GM23338 (cell line): ENCODE results near the gene INO80B. TPM values are rescaled to one million over a fixed set of nuclear protein-coding genes. Genes with fewer than 3 reads are reported as not detected.

Experiments used
- ATAC-seq: fragments of 200-7000 bp; cut with Tn5 transposase; 3 replicates; pipeline ENCODE4 v1.9.1; 2020
- DNase-seq: peaks from one replicate; pipeline ENCODE4 v3.0.0-alpha.2; 2015; ENCODE audit warnings: low spot score
- H2AFZ ChIP-seq: fragments of 200-600 bp; sonication (generic); 2 replicates; pipeline ENCODE4 v1.8.0; 2016; ENCODE audit warnings: antibody characterized with exemption, mild to moderate bottlenecking, moderate library complexity
- H3F3A ChIP-seq: fragments of 200-600 bp; sonication (generic); replicated peaks from 2 replicates; pipeline ENCODE4 v1.8.0; 2017; ENCODE audit warnings: antibody characterized with exemption, mixed run types, low read depth
- H3K27ac ChIP-seq: fragments of 200-600 bp; sonication (generic); 2 replicates; pipeline ENCODE4 v1.6.1; 2016; ENCODE audit warnings: low read depth
- H3K27me3 ChIP-seq: fragments of 200-600 bp; sonication (generic); 2 replicates; pipeline ENCODE4 v1.8.0; 2016; ENCODE audit warnings: mild to moderate bottlenecking, mixed run types, moderate library complexity; ENCODE audit not compliant: insufficient read depth
- H3K36me3 ChIP-seq: fragments of 200-600 bp; sonication (generic); 2 replicates; pipeline ENCODE4 v1.8.0; 2016; ENCODE audit warnings: mild to moderate bottlenecking; ENCODE audit not compliant: insufficient read depth
- H3K4me1 ChIP-seq: fragments of 200-600 bp; sonication (generic); 2 replicates; pipeline ENCODE4 v1.8.0; 2016; ENCODE audit warnings: mild to moderate bottlenecking, moderate library complexity; ENCODE audit not compliant: insufficient read depth
- H3K4me2 ChIP-seq: fragments of 200-600 bp; sonication (generic); 2 replicates; pipeline ENCODE4 v1.7.1; 2017; ENCODE audit warnings: mixed run types
- H3K4me3 ChIP-seq: fragments of 200-600 bp; sonication (generic); 2 replicates; pipeline ENCODE4 v1.6.1; 2016; ENCODE audit warnings: mixed run types
- H3K79me2 ChIP-seq: fragments of 200-600 bp; sonication (generic); replicated peaks from 2 replicates; pipeline ENCODE4 v1.8.0; 2017; ENCODE audit warnings: mild to moderate bottlenecking; ENCODE audit not compliant: insufficient read depth
- H3K9me2 ChIP-seq: fragments of 200-600 bp; sonication (generic); 2 replicates; pipeline ENCODE4 v1.8.0; 2017; ENCODE audit not compliant: insufficient read depth
- H4K20me1 ChIP-seq: fragments of 200-600 bp; sonication (generic); replicated peaks from 2 replicates; pipeline ENCODE4 v1.8.0; 2017; ENCODE audit warnings: mild to moderate bottlenecking; ENCODE audit not compliant: insufficient read depth
- H3K27ac Mint-ChIP-seq: 2 replicates; pipeline ENCODE4 v1.8.0; 2020; ENCODE audit warnings: inconsistent platforms, mild to moderate bottlenecking, moderate library complexity, mixed read lengths
- H3K27me3 Mint-ChIP-seq: 3 replicates; pipeline ENCODE4 v1.8.0; 2022; ENCODE audit warnings: low read depth, mild to moderate bottlenecking, moderate library complexity, mixed read lengths, inconsistent platforms; ENCODE audit not compliant: insufficient read depth, poor library complexity
- H3K36me3 Mint-ChIP-seq: 3 replicates; pipeline ENCODE4 v1.8.0; 2021; ENCODE audit warnings: low read depth, mild to moderate bottlenecking, inconsistent platforms, moderate library complexity, mixed read lengths
- H3K4me1 Mint-ChIP-seq: 3 replicates; pipeline ENCODE4 v1.8.0; 2020; ENCODE audit warnings: mild to moderate bottlenecking, inconsistent platforms, mixed read lengths
- H3K4me3 Mint-ChIP-seq: 3 replicates; pipeline ENCODE4 v1.8.0; 2021; ENCODE audit warnings: moderate library complexity, mild to moderate bottlenecking, inconsistent platforms, mixed read lengths
- H3K9me3 Mint-ChIP-seq: 3 replicates; pipeline ENCODE4 v1.8.0; 2020; ENCODE audit warnings: moderate library complexity, mild to moderate bottlenecking, inconsistent platforms, mixed read lengths
- CREB1 ChIP-seq: fragments of 250-450 bp; sonication (Bioruptor Pico); IDR thresholded peaks from 2 replicates; pipeline ENCODE4 v1.5.0; 2020; ENCODE audit warnings: low read depth, mild to moderate bottlenecking, moderate library complexity
- EZH2 ChIP-seq: fragments of 200-600 bp; sonication (generic); IDR thresholded peaks from one replicate; pipeline ENCODE4 v1.8.0; 2017; ENCODE audit warnings: antibody characterized with exemption, mild to moderate bottlenecking, low read depth; ENCODE audit not compliant: unreplicated experiment
- JUNB ChIP-seq: IDR thresholded peaks from one replicate; pipeline ENCODE4 v1.6.1; 2016; ENCODE audit warnings: antibody characterized with exemption; ENCODE audit not compliant: unreplicated experiment
- POLR2AphosphoS5 ChIP-seq: IDR thresholded peaks from 2 replicates; pipeline ENCODE4 v1.6.1; 2016; ENCODE audit warnings: antibody characterized with exemption, low read depth
- ZNF114 ChIP-seq: fragments of 250-450 bp; sonication (Bioruptor Pico); IDR thresholded peaks from 2 replicates; pipeline ENCODE4 v1.5.0; 2020; ENCODE audit warnings: mild to moderate bottlenecking, moderate library complexity
- ZNF331 ChIP-seq: fragments of 250-450 bp; sonication (Bioruptor Pico); IDR thresholded peaks from 2 replicates; pipeline ENCODE4 v1.5.0; 2020; ENCODE audit warnings: low read depth, mild to moderate bottlenecking, moderate library complexity
- polyA plus RNA-seq: library from polyadenylated mRNA; unstranded; fragments of >200 nt; fragmentation: Nextera tagmentation; extraction: Ambion mirVana; gene quantifications from 2 replicates; pipeline ENCODE4 v1.2.1, GENCODE V29; 2016
- total RNA-seq: library from RNA; depleted of rRNA; stranded (reverse); fragments of >200 nt; shearing (Covaris generic); gene quantifications from 2 replicates; pipeline ENCODE4 v1.2.3, GENCODE V29; 2014
- TF ChIP-seq, protein P1 (sequence below), 2 experiments: fragments of 200-600 bp in 1 of 2; sonication (generic) in 1 of 2; conservative IDR thresholded peaks; 2 replicates each; pipeline versions ENCODE4 v1.5.1 to v1.6.1; 2016 to 2017; ENCODE audit warnings: antibody characterized with exemption in 2 of 2, low read depth in 2 of 2, mild to moderate bottlenecking in 2 of 2, moderate library complexity in 1 of 2
- TF ChIP-seq, protein P2 (sequence below): IDR thresholded peaks from 2 replicates; pipeline ENCODE4 v1.6.1; 2016; ENCODE audit warnings: antibody characterized with exemption
- TF ChIP-seq, protein P3 (sequence below): IDR thresholded peaks from one replicate; pipeline ENCODE4 v1.6.1; 2018; ENCODE audit warnings: antibody characterized with exemption; ENCODE audit not compliant: unreplicated experiment

Gene INO80B
- total and polyA plus RNA-seq, 2 experiments from 2014 or later: 5.1 to 21.8 TPM

GRCh38 chr2:74424139-74424992 is 30.5 kb upstream of the INO80B start:
- peaks cover 39% of the 10 kb centered on the region for H3K27me3 Mint-ChIP-seq
- H3K4me1 ChIP-seq: no peaks in the 10 kb centered on the region
- H3K4me2 ChIP-seq: no peak overlapping the region
- H3K9me2 ChIP-seq: no peaks in the 10 kb centered on the region
- H2AFZ ChIP-seq: no peak overlapping the region
- H3K36me3 ChIP-seq: peaks cover 5% of the 10 kb centered on the region; the same call in 1 of the 2 replicates
- TF ChIP-seq POLR2AphosphoS5: peak; percentile 48; the same call in 1 of the 2 replicates
- no peak for TF ChIP-seq CREB1 (CRISPR knock-in tag)
- H3K79me2 ChIP-seq: no peaks in the 10 kb centered on the region
- H3K4me1 Mint-ChIP-seq: peaks cover 10% of the 10 kb centered on the region
- H3K4me3 Mint-ChIP-seq: no peak overlapping the region; the same call in 2 of the 3 replicates
- H3K27ac ChIP-seq: no peak overlapping the region
- DNase-seq (no peak), ATAC-seq (no peak)
- H3K27me3 ChIP-seq: peaks cover 15% of the 10 kb centered on the region
- no peak overlapping the region for H3K4me3 ChIP-seq
- no peak overlapping the region for H3K27ac Mint-ChIP-seq
- H3K9me3 Mint-ChIP-seq: no peaks in the 10 kb centered on the region
- peaks cover 5% of the 10 kb centered on the region; the same call in 1 of the 2 replicates for H4K20me1 ChIP-seq
- peaks cover 43% of the 10 kb centered on the region for H3K36me3 Mint-ChIP-seq
- H3F3A ChIP-seq: peaks cover 13% of the 10 kb centered on the region; the same call in 1 of the 2 replicates

DNA sequence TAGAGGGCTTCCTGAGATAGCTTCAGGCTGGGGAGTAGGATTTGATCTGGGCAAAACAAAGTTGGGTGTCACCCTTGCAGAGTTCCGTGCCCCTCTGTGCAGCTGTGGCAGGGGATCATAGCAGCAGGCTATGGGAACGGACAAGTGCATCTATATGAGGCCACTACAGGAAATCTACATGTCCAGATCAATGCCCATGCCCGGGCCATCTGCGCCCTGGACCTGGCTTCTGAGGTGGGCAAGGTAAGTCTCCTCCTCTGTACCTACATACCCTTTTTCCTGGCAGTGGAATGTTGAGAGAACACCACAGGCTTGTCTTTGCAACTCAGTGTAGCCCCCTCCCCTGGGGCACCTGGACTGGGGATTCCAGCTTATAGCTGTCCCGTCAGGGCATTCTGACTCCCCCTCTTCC is 29.9 kb upstream of the INO80B start:
- Mint-ChIP-seq H3K9me3 (no peaks in the 10 kb centered on the region), H3K4me3 (no peak overlapping the region), H3K36me3 (peaks cover 49% of the 10 kb centered on the region), H3K27me3 (peaks cover 39% of the 10 kb centered on the region), H3K4me1 (peaks cover 10% of the 10 kb centered on the region), H3K27ac (no peak overlapping the region)
- Histone ChIP-seq H3K36me3 (peaks cover 8% of the 10 kb centered on the region; the same call in 1 of the 2 replicates), H2AFZ (no peak overlapping the region), H3K4me1 (no peaks in the 10 kb centered on the region), H3F3A (peaks cover 13% of the 10 kb centered on the region; the same call in 1 of the 2 replicates), H3K4me3 (no peak overlapping the region), H3K9me2 (no peaks in the 10 kb centered on the region), H3K27me3 (peaks cover 13% of the 10 kb centered on the region), H3K4me2 (no peak overlapping the region), H4K20me1 (peaks cover 5% of the 10 kb centered on the region; the same call in 1 of the 2 replicates), H3K27ac (0 out of 2 replicates have a peak overlapping the region, but pooled peaks have one; percentile 32), H3K79me2 (no peaks in the 10 kb centered on the region)
- DNase-seq (no peak), ATAC-seq (no peak)
- TF ChIP-seq, protein P1, sequence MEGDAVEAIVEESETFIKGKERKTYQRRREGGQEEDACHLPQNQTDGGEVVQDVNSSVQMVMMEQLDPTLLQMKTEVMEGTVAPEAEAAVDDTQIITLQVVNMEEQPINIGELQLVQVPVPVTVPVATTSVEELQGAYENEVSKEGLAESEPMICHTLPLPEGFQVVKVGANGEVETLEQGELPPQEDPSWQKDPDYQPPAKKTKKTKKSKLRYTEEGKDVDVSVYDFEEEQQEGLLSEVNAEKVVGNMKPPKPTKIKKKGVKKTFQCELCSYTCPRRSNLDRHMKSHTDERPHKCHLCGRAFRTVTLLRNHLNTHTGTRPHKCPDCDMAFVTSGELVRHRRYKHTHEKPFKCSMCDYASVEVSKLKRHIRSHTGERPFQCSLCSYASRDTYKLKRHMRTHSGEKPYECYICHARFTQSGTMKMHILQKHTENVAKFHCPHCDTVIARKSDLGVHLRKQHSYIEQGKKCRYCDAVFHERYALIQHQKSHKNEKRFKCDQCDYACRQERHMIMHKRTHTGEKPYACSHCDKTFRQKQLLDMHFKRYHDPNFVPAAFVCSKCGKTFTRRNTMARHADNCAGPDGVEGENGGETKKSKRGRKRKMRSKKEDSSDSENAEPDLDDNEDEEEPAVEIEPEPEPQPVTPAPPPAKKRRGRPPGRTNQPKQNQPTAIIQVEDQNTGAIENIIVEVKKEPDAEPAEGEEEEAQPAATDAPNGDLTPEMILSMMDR (conservative IDR thresholded peaks at IDR 0.05; ENCODE audit: low read depth in 2 of 2): no peak
- peak; percentile 38 for TF ChIP-seq POLR2AphosphoS5

DNA sequence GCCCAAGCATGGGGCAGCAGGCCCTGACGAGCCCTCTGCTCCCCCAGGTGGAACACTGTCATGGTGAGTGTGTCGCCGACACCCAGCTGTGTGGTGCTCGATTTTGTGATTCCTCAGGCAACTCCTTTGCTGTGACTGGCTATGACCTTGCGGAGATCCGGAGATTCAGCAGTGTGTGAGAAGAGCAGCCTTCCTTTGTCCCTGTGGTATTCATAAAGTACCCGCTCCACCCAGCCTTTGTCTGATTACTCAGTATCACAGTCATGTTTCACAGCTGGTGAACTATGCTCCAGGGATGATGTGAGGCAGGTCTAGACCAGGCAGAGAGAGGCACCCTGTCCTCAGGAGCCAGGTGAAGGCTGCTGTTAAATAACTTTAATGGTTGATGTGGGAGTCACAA is 29.4 kb upstream of the INO80B start:
- no peaks in the 10 kb centered on the region for H3K4me1 ChIP-seq
- Mint-ChIP-seq H3K27me3 (peaks cover 34% of the 10 kb centered on the region), H3K4me3 (no peak overlapping the region), H3K36me3 (peaks cover 55% of the 10 kb centered on the region), H3K27ac (peak overlapping the region; percentile 33; the same call in 1 of the 2 replicates), H3K4me1 (peaks cover 10% of the 10 kb centered on the region), H3K9me3 (no peaks in the 10 kb centered on the region)
- H3F3A ChIP-seq: peaks cover 13% of the 10 kb centered on the region; the same call in 1 of the 2 replicates
- H3K4me2 ChIP-seq: no peak overlapping the region
- H3K79me2 ChIP-seq: no peaks in the 10 kb centered on the region
- no peak overlapping the region for H2AFZ ChIP-seq
- peaks cover 8% of the 10 kb centered on the region; the same call in 1 of the 2 replicates for H3K36me3 ChIP-seq
- DNase-seq (no peak), ATAC-seq (no peak)
- H3K27ac ChIP-seq: no peak overlapping the region
- H3K4me3 ChIP-seq: no peak overlapping the region
- TF ChIP-seq EZH2 (no peak), ZNF114 (CRISPR knock-in tag) (no peak), JUNB (no peak), ZNF331 (no peak)
- TF ChIP-seq, protein P2, sequence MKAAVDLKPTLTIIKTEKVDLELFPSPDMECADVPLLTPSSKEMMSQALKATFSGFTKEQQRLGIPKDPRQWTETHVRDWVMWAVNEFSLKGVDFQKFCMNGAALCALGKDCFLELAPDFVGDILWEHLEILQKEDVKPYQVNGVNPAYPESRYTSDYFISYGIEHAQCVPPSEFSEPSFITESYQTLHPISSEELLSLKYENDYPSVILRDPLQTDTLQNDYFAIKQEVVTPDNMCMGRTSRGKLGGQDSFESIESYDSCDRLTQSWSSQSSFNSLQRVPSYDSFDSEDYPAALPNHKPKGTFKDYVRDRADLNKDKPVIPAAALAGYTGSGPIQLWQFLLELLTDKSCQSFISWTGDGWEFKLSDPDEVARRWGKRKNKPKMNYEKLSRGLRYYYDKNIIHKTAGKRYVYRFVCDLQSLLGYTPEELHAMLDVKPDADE: no peak
- TF ChIP-seq, protein P3, sequence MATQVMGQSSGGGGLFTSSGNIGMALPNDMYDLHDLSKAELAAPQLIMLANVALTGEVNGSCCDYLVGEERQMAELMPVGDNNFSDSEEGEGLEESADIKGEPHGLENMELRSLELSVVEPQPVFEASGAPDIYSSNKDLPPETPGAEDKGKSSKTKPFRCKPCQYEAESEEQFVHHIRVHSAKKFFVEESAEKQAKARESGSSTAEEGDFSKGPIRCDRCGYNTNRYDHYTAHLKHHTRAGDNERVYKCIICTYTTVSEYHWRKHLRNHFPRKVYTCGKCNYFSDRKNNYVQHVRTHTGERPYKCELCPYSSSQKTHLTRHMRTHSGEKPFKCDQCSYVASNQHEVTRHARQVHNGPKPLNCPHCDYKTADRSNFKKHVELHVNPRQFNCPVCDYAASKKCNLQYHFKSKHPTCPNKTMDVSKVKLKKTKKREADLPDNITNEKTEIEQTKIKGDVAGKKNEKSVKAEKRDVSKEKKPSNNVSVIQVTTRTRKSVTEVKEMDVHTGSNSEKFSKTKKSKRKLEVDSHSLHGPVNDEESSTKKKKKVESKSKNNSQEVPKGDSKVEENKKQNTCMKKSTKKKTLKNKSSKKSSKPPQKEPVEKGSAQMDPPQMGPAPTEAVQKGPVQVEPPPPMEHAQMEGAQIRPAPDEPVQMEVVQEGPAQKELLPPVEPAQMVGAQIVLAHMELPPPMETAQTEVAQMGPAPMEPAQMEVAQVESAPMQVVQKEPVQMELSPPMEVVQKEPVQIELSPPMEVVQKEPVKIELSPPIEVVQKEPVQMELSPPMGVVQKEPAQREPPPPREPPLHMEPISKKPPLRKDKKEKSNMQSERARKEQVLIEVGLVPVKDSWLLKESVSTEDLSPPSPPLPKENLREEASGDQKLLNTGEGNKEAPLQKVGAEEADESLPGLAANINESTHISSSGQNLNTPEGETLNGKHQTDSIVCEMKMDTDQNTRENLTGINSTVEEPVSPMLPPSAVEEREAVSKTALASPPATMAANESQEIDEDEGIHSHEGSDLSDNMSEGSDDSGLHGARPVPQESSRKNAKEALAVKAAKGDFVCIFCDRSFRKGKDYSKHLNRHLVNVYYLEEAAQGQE: no peak
- no peaks in the 10 kb centered on the region for H3K9me2 ChIP-seq
- peaks cover 5% of the 10 kb centered on the region; the same call in 1 of the 2 replicates for H4K20me1 ChIP-seq
- peaks cover 8% of the 10 kb centered on the region for H3K27me3 ChIP-seq
